Measurements from ENCODE around the gene UPF1.

DNA sequence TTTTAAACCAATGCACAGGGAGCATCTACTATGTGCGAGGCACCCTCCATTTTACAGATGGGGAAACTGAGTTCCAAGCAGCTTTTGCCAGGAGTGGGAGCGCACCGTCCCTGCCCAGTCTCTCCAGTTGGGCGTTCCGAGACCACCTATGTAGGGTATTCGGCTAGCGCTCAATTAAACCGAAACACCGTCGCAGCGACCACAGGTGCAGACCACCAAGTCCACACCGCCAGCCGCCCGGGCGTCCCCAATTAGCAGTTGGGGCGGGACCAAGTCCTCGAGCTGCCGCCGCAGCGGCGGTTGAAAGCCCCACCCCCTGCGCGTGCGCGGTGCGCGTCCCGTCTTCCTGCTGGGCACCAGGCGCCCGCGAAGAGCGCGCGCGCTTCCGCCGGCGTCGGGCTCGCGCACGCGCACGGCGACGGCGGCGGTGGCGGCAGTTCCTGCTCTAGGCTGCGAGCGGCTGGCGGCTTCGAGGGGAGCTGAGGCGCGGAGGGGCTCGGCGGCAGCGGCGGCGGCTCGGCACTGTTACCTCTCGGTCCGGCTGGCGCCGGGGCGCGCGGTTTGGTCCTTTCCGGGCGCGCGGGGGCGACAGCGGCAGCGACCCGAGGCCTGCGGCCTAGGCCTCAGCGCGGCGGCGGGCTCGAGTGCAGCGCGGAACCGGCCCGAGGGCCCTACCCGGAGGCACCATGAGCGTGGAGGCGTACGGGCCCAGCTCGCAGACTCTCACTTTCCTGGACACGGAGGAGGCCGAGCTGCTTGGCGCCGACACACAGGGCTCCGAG lies at the start of gene UPF1:
- TF ChIP-seq CTCF (IDR thresholded peaks at IDR 0.05 in 8 of 11, conservative IDR thresholded peaks at IDR 0.05 in 3 of 11) (peak in 3 of 11 experiments; percentile 24 to 40 (median 36)), POLR2AphosphoS5 (IDR thresholded peaks at IDR 0.05) (peak; percentile 86 to 91 (median 90))

Measured in spleen (tissue), 7 donors.